HepG2 (cell line): ENCODE results near the gene HEXIM1. TPM values are rescaled to one million over a fixed set of nuclear protein-coding genes. Genes with fewer than 3 reads are reported as not detected.

Source experiments
- ATF2 ChIP-seq: sonication (generic); formaldehyde crosslinking; IDR thresholded peaks from 2 replicates; pipeline ENCODE4 v1.4.0; 2020; ENCODE audit warnings: missing genetic modification reagents
- E2F5 ChIP-seq: sonication (generic); formaldehyde crosslinking; conservative IDR thresholded peaks from 2 replicates; pipeline ENCODE4 v1.4.0; 2020; ENCODE audit warnings: missing genetic modification reagents
- GRHL1 ChIP-seq: sonication (generic); formaldehyde crosslinking; conservative IDR thresholded peaks from 2 replicates; pipeline ENCODE4 v1.8.0; 2022; ENCODE audit warnings: missing genetic modification reagents
- HES4 ChIP-seq: sonication (generic); formaldehyde crosslinking; IDR thresholded peaks from 2 replicates; pipeline ENCODE4 v1.9.0; 2021; ENCODE audit warnings: mild to moderate bottlenecking, missing genetic modification reagents, borderline replicate concordance
- HMG20A ChIP-seq: IDR thresholded peaks from 2 replicates; pipeline ENCODE4 v1.6.1; 2016; ENCODE audit warnings: borderline replicate concordance
- KAT8 ChIP-seq: IDR thresholded peaks from 2 replicates; pipeline ENCODE4 v1.6.1; 2016; ENCODE audit warnings: missing genetic modification reagents, missing compliant biosample characterization
- KLF6 ChIP-seq: IDR thresholded peaks from 2 replicates; pipeline ENCODE4 v1.8.0; 2016; ENCODE audit warnings: missing biosample characterization, missing genetic modification reagents
- MAX ChIP-seq: IDR thresholded peaks from 2 replicates; pipeline ENCODE4 v1.6.1; 2012; ENCODE audit warnings: inconsistent platforms
- NFE2 ChIP-seq: sonication (generic); formaldehyde crosslinking; IDR thresholded peaks from 2 replicates; pipeline ENCODE4 v1.4.0; 2020; ENCODE audit warnings: missing genetic modification reagents
- NRL ChIP-seq: sonication (generic); formaldehyde crosslinking; IDR thresholded peaks from 2 replicates; pipeline ENCODE4 v1.5.0; 2020; ENCODE audit warnings: missing genetic modification reagents, mild to moderate bottlenecking, moderate library complexity, borderline replicate concordance
- PCBP1 ChIP-seq: fragments of 200-400 bp; formaldehyde crosslinking; IDR thresholded peaks from 2 replicates; pipeline ENCODE4 v1.6.1; 2017; ENCODE audit warnings: mild to moderate bottlenecking, low read depth, low read length, borderline replicate concordance
- RBAK ChIP-seq: sonication (generic); formaldehyde crosslinking; IDR thresholded peaks from 2 replicates; pipeline ENCODE4 v1.5.1; 2020; ENCODE audit warnings: mild to moderate bottlenecking, missing genetic modification reagents
- RBM39 ChIP-seq: fragments of 200-400 bp; formaldehyde crosslinking; IDR thresholded peaks from one replicate; pipeline ENCODE4 v1.6.1; 2018; ENCODE audit warnings: antibody characterized with exemption, mild to moderate bottlenecking, low read depth, low read length; ENCODE audit not compliant: poor library complexity, severe bottlenecking
- RORA ChIP-seq: sonication (generic); formaldehyde crosslinking; IDR thresholded peaks from 2 replicates; pipeline ENCODE4 v1.5.0; 2020; ENCODE audit warnings: mild to moderate bottlenecking, missing genetic modification reagents, moderate library complexity
- SRF ChIP-seq: IDR thresholded peaks from 2 replicates; pipeline ENCODE4 v1.6.1; 2011; ENCODE audit warnings: mild to moderate bottlenecking, low read depth, low read length, moderate library complexity
- TFDP2 ChIP-seq: sonication (generic); formaldehyde crosslinking; IDR thresholded peaks from 2 replicates; pipeline ENCODE4 v1.4.0; 2020; ENCODE audit warnings: missing genetic modification reagents
- ZFP1 ChIP-seq: IDR thresholded peaks from 2 replicates; pipeline ENCODE4 v1.6.1; 2016
- ZFP41 ChIP-seq: sonication (generic); formaldehyde crosslinking; IDR thresholded peaks from 2 replicates; pipeline ENCODE4 v1.4.0; 2020; ENCODE audit warnings: mild to moderate bottlenecking, missing genetic modification reagents, borderline replicate concordance
- ZFP62 ChIP-seq: sonication (generic); formaldehyde crosslinking; IDR thresholded peaks from 2 replicates; pipeline ENCODE4 v1.4.0; 2020; ENCODE audit warnings: missing genetic modification reagents
- ZHX1 ChIP-seq: sonication (generic); formaldehyde crosslinking; IDR thresholded peaks from 2 replicates; pipeline ENCODE4 v1.8.1; 2022; ENCODE audit warnings: low read depth, mild to moderate bottlenecking, missing genetic modification reagents
- ZNF772 ChIP-seq: sonication (generic); formaldehyde crosslinking; IDR thresholded peaks from 2 replicates; pipeline ENCODE4 v1.5.0; 2020; ENCODE audit warnings: mild to moderate bottlenecking, missing genetic modification reagents
- ZNF788 ChIP-seq: sonication (generic); formaldehyde crosslinking; IDR thresholded peaks from 2 replicates; pipeline ENCODE4 v1.5.0; 2020; ENCODE audit warnings: mild to moderate bottlenecking, missing genetic modification reagents, borderline replicate concordance
- polyA plus RNA-seq, 8 experiments: library from polyadenylated mRNA; depleted of rRNA in 3 of 8; stranded (reverse) in 7 of 8; unstranded in 1 of 8; fragments of >200 nt; fragmentation: Illumina TruSeq in 4 of 8; extraction: Trizol in 4 of 8; gene quantifications; 2 replicates each; pipeline versions ENCODE4 v1.2.1 to v1.2.3, GENCODE V29; 2011 to 2016; ENCODE audit warnings: low read depth in 4 of 8, missing spikeins in 1 of 8, mixed read lengths in 1 of 8; ENCODE audit not compliant: insufficient read depth in 1 of 8
- total RNA-seq, 5 experiments: library from RNA; depleted of rRNA; stranded (reverse); fragments of >200 nt; fragmentation: Illumina TruSeq; extraction: Trizol; gene quantifications; 2 replicates each; pipeline ENCODE4 v1.2.3, GENCODE V29; 2016; ENCODE audit warnings: low read depth in 1 of 5

Gene HEXIM1
- total and polyA plus RNA-seq, 2 of the 13 experiments (the other 11 are each of a cell fraction or from before 2014, with no cell fraction given) = 10.5 to 16.6 TPM

- peak; percentile 80; the same call in 1 of the 2 replicates for TF ChIP-seq ZHX1 (CRISPR knock-in tag)
- peak; percentile 90 for TF ChIP-seq KLF6 (CRISPR knock-in tag)
- TF ChIP-seq SRF = peak; percentile 74
- peak; percentile 58; the same call in 1 of the 2 replicates for TF ChIP-seq HMG20A (CRISPR knock-in tag)
- no peak for TF ChIP-seq RBAK (CRISPR knock-in tag)
- TF ChIP-seq ZFP1 (CRISPR knock-in tag) = peak; percentile 88
- TF ChIP-seq ZNF788 (CRISPR knock-in tag) = peak; percentile 78
- TF ChIP-seq ZFP41 (CRISPR knock-in tag) = no peak
- peak; percentile 93 for TF ChIP-seq KAT8
- TF ChIP-seq TFDP2 (CRISPR knock-in tag) = peak; percentile 88
- TF ChIP-seq RORA (CRISPR knock-in tag) = no peak
- no peak for TF ChIP-seq ZFP62 (CRISPR knock-in tag)
- no peak for TF ChIP-seq PCBP1
- no peak for TF ChIP-seq NFE2 (CRISPR knock-in tag)
- TF ChIP-seq E2F5 = peak; percentile 60; the same call in 1 of the 2 replicates
- peak; percentile 96 for TF ChIP-seq HES4 (CRISPR knock-in tag)
- peak; percentile 83 for TF ChIP-seq MAX
- peak; percentile 96 for TF ChIP-seq RBM39
- peak; percentile 94 for TF ChIP-seq ATF2 (CRISPR knock-in tag)
- TF ChIP-seq NRL = peak; percentile 92
- TF ChIP-seq ZNF772 (CRISPR knock-in tag) = peak; percentile 96
- TF ChIP-seq GRHL1 = no peak
Measured at GRCh38 chr17:45135192-45135977, 12.9 kb upstream of the HEXIM1 start, which contains the start of gene ACBD4 (continued).
